Tibial nerve (tissue), 4 donors: ENCODE measurements around the gene MRPL39. TPM values are rescaled to one million over a fixed set of nuclear protein-coding genes. Genes with fewer than 3 reads are reported as not detected.

Source experiments
- DNase-seq, 2 donors: peaks; one replicate each; pipeline ENCODE4 v3.0.0-alpha.2; 2019; ENCODE audit warnings: low spot score in 2 of 2
- H3K27ac ChIP-seq, 4 donors: fragments of 200-600 bp; sonication (generic) in 3 of 4; one replicate each; pipeline ENCODE4 v1.5.1; 2017 to 2019; ENCODE audit warnings: mild to moderate bottlenecking in 1 of 4
- H3K27me3 ChIP-seq, 2 donors: fragments of 200-600 bp; sonication (generic) in 1 of 2; one replicate each; pipeline versions ENCODE4 v1.5.1 to v1.6.0; 2017 to 2019
- H3K36me3 ChIP-seq, 3 donors: fragments of 200-600 bp; sonication (generic); one replicate each; pipeline ENCODE4 v1.5.1; 2018 to 2019
- H3K4me1 ChIP-seq, 4 donors: fragments of 200-600 bp; sonication (generic) in 3 of 4; one replicate each; pipeline ENCODE4 v1.5.1; 2017 to 2019
- H3K4me3 ChIP-seq, 4 donors: fragments of 200-600 bp; sonication (generic) in 3 of 4; one replicate each; pipeline ENCODE4 v1.5.1; 2017 to 2019; ENCODE audit warnings: mild to moderate bottlenecking in 1 of 4, moderate library complexity in 1 of 4
- H3K9me3 ChIP-seq, 4 donors: fragments of 200-600 bp; sonication (generic) in 3 of 4; one replicate each; pipeline ENCODE4 v1.5.1; 2017 to 2019
- EP300 ChIP-seq, 2 donors: sonication (generic); formaldehyde crosslinking; IDR thresholded peaks; one replicate each; pipeline ENCODE4 v1.6.1; 2017; ENCODE audit warnings: antibody characterized with exemption in 2 of 2, mild to moderate bottlenecking in 1 of 2
- POLR2A ChIP-seq, 2 donors: fragments of 450-650 bp; IDR thresholded peaks; one replicate each; pipeline ENCODE4 v1.6.1; 2017; ENCODE audit warnings: antibody characterized with exemption in 2 of 2, mild to moderate bottlenecking in 2 of 2, moderate library complexity in 2 of 2
- WGBS, 2 donors: methylation state at CpG; one replicate each; pipeline ENCODE4 v1.1.5; 2018; 5-methylcytosine and 5-hydroxymethylcytosine counted together
- total RNA-seq, 4 donors: library from RNA; depleted of rRNA; stranded (reverse); fragments of >200 nt; gene quantifications; one replicate each; pipeline ENCODE4 v1.1.0, GENCODE V29; 2016
- TF ChIP-seq, protein P1 (sequence below), 5 experiments: fragments of 200-600 bp in 3 of 5; fragments of 450-650 bp in 2 of 5; sonication (generic) in 3 of 5; IDR thresholded peaks; one replicate each; pipeline ENCODE4 v1.5.1; 2016 to 2019; ENCODE audit warnings: antibody characterized with exemption in 5 of 5, mild to moderate bottlenecking in 3 of 5, moderate library complexity in 2 of 5

Gene MRPL39
- total RNA-seq, 4 donors from 2014 or later: 14.5 to 22.3 (median 18.4) TPM

DNA sequence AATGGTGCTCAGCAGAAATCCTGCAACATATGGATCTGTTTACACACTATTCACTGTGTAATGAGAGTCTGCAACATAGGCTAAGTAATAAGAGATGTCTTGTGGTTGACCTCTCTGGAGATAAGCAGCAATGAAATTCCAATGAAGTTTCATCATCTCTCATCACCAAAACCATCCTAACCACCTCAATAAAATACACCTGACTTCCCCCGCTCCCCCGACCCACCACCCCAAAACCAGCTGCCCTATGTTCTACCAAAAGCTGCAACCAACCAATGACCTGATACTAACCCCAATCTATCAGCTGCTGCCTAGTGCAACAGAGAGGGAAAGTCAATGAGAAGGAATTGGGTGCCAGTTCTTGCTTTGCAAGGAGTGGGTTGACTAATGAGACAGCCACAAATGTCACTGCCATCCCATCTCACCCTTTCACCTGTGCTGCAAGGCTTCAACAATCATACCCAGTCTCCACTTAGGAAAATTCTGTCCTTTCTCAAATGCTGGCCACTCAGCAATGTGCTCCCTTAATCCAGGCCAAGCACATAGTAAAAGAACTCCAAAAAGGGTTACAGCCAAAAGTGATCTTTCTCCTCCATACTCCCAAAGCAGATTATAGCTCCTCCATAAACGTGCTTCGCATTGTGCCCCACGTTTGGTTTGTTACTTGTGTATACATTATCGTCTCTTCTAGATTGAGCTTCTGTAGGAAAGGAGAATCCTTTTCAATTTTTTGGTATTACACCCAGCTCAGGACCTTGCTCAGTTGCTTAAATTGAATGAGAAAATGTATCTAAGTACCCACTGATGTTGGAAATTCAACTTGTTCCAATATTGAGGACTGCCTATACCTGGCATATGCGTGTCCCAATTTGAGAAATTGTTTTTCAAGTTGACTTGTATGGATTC lies 29.0 kb downstream of the MRPL39 start:
- Histone ChIP-seq H3K27me3 (no peaks in the 10 kb centered on the region), H3K36me3 (peaks cover 0 to 40% (median 0%) of the 10 kb centered on the region in 3 donors), H3K9me3 (no peaks in the 10 kb centered on the region), H3K4me1 (peaks cover 0 to 16% (median 2%) of the 10 kb centered on the region in 4 donors), H3K4me3 (no peak overlapping the region), H3K27ac (no peak overlapping the region)
- DNase-seq: no peak
- WGBS, 2 donors: 98% methylated on average over 7 of the region's 7 CpGs
- TF ChIP-seq EP300 (IDR thresholded peaks at IDR 0.05): no peak
- TF ChIP-seq, protein P1, sequence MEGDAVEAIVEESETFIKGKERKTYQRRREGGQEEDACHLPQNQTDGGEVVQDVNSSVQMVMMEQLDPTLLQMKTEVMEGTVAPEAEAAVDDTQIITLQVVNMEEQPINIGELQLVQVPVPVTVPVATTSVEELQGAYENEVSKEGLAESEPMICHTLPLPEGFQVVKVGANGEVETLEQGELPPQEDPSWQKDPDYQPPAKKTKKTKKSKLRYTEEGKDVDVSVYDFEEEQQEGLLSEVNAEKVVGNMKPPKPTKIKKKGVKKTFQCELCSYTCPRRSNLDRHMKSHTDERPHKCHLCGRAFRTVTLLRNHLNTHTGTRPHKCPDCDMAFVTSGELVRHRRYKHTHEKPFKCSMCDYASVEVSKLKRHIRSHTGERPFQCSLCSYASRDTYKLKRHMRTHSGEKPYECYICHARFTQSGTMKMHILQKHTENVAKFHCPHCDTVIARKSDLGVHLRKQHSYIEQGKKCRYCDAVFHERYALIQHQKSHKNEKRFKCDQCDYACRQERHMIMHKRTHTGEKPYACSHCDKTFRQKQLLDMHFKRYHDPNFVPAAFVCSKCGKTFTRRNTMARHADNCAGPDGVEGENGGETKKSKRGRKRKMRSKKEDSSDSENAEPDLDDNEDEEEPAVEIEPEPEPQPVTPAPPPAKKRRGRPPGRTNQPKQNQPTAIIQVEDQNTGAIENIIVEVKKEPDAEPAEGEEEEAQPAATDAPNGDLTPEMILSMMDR (IDR thresholded peaks at IDR 0.05): no peak
- TF ChIP-seq POLR2A (IDR thresholded peaks at IDR 0.05): no peak

DNA sequence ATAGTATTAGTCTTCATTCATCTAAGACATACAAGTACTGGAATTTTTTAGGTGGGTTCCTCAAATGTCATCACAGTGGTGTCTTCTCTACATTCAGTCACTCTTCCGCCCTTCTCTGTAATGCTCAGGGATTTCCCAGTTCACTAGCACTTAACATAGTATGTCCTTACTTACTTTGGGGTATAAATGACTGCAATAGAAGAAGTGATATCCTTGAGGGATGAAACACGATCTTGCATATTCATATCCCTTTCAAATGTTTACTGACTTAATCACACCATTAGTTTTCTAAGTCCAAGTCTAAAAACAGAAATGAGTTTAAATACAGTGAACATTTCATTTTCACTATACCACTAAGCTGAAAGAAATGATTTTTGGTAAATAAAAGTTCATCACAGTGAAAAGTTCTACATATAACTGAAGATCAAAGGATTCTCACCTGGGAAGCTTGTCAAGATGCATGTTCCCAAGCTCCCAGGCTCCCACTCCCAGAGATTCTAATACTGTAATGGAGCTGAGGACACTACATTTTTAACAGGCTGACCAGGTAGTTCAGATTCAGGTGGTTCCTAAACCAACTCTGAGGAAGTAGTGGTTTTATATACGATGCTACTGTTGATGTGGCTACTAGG lies 29.7 kb downstream of the MRPL39 start:
- no peak for TF ChIP-seq EP300 (IDR thresholded peaks at IDR 0.05)
- TF ChIP-seq POLR2A (IDR thresholded peaks at IDR 0.05): no peak
- TF ChIP-seq, protein P1 (IDR thresholded peaks at IDR 0.05): no peak
- no peak for DNase-seq
- H3K9me3 ChIP-seq: no peaks in the 10 kb centered on the region
- H3K4me3 ChIP-seq: no peak overlapping the region
- WGBS, 2 donors: 93 to 94% methylated on average over 3 of the region's 3 CpGs
- H3K27me3 ChIP-seq: no peaks in the 10 kb centered on the region
- no peak overlapping the region for H3K27ac ChIP-seq
- peaks cover 0 to 34% (median 0%) of the 10 kb centered on the region in 3 donors for H3K36me3 ChIP-seq
- H3K4me1 ChIP-seq: peaks cover 0 to 21% (median 2%) of the 10 kb centered on the region in 4 donors

DNA sequence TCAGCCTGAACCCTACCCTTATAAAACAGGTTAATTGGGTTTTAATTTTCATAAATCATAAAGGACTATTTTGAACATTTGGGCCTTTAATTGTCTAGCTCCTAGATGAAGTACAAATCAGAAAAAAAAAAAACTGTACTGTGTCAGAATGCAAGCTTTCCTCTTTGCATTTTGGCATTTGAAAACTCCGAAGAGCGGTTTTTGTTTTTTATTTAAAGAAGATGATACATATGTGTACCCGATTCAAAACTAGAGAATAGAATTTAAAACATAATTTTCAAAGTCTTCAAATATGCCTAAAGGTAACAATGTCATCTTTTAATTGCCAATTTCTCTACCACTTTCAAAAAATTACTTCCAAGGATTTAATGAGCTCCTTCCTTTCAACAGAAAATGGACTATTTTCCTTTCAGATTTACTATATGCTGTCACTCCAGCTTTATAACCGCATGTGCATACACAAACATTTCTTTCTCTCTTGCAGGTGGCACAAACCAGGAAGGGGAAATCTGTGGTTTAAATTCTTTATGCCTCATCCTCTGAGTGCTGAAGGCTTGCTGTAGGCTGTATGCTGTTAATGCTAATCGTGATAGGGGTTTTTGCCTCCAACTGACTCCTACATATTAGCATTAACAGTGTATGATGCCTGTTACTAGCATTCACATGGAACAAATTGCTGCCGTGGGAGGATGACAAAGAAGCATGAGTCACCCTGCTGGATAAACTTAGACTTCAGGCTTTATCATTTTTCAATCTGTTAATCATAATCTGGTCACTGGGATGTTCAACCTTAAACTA lies 33.7 kb downstream of the MRPL39 start:
- Histone ChIP-seq H3K4me3 (no peak overlapping the region), H3K27me3 (no peaks in the 10 kb centered on the region), H3K9me3 (no peaks in the 10 kb centered on the region), H3K27ac (no peak overlapping the region), H3K4me1 (peaks cover 0 to 23% (median 2%) of the 10 kb centered on the region in 4 donors), H3K36me3 (peaks cover 0 to 19% (median 0%) of the 10 kb centered on the region in 3 donors)
- DNase-seq: no peak
- TF ChIP-seq EP300 (IDR thresholded peaks at IDR 0.05): no peak
- TF ChIP-seq, protein P1 (IDR thresholded peaks at IDR 0.05): no peak
- no peak for TF ChIP-seq POLR2A (IDR thresholded peaks at IDR 0.05)
- WGBS, 2 donors: 55 to 56% methylated on average over 6 of the region's 6 CpGs

DNA sequence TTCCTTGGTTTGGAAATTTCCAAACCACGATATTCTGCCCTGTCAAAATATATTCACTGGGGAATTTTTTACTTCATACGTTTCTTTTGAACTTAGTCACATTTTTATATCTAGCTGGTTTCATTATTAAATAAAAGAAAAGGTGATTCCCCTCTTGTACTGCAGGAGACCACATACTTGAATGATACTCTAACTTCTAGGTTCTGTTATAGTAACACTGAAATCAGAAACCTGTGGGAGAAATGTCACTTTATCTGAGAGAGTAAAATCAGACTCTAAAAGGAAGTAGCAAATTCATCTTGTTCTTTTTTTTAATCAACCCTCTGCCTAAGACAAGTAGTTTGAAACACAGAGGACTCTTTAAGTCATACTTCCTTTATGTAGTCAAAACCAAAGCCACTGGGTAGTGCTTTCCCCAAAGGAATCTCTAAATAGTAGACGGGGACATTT lies 34.4 kb downstream of the MRPL39 start:
- no peak overlapping the region for H3K27ac ChIP-seq

More for the DNA sequence above, 34.4 kb downstream of the MRPL39 start:
- DNase-seq: no peak
- Histone ChIP-seq H3K9me3 (no peaks in the 10 kb centered on the region), H3K4me3 (no peak overlapping the region), H3K4me1 (peaks cover 0 to 30% (median 3%) of the 10 kb centered on the region in 4 donors), H3K27me3 (no peaks in the 10 kb centered on the region), H3K36me3 (peaks cover 0 to 15% (median 0%) of the 10 kb centered on the region in 3 donors)
- TF ChIP-seq EP300 (IDR thresholded peaks at IDR 0.05) (no peak), POLR2A (IDR thresholded peaks at IDR 0.05) (no peak)
- TF ChIP-seq, protein P1 (IDR thresholded peaks at IDR 0.05): no peak
- 56 to 63% methylated on average over 3 of the region's 3 CpGs for WGBS, 2 donors
